ENCODE data around the gene EFCAB6. TPM values are rescaled to one million over a fixed set of nuclear protein-coding genes. Genes with fewer than 3 reads are reported as not detected.

EFCAB6 gene
- total and polyA plus RNA-seq, 9 of the 15 experiments (the other 6 are each of a cell fraction or from before 2014, with no cell fraction given), result 0.06 TPM; not detected in 8

GRCh38 chr22:43755011-43755410 is 57.1 kb downstream of the EFCAB6 start:
- TF ChIP-seq KAT2B (IDR thresholded peaks at IDR 0.05; ENCODE audit: low read depth, low read length) (no peak), ZNF778 (CRISPR knock-in tag; IDR thresholded peaks at IDR 0.05) (no peak), SIX5 (IDR thresholded peaks at IDR 0.05; ENCODE audit: borderline replicate concordance in 1 of 2, insufficient read depth in 1 of 2, low read depth in 1 of 2, low read length in 2 of 2) (no peak), ZBTB9 (CRISPR knock-in tag; IDR thresholded peaks at IDR 0.05) (no peak), GTF2A2 (tag; IDR thresholded peaks at IDR 0.05) (no peak), ARID3A (IDR thresholded peaks at IDR 0.05; ENCODE audit: borderline replicate concordance, low read depth, low read length) (no peak), ID3 (CRISPR knock-in tag; IDR thresholded peaks at IDR 0.05) (no peak), ID3 (tag; IDR thresholded peaks at IDR 0.05) (no peak), PKNOX1 (IDR thresholded peaks at IDR 0.05) (no peak), JUNB (CRISPR knock-in tag; conservative IDR thresholded peaks at IDR 0.05) (no peak), TEAD1 (CRISPR knock-in tag; IDR thresholded peaks at IDR 0.05) (no peak), ZNF551 (CRISPR knock-in tag; IDR thresholded peaks at IDR 0.05) (no peak), EZH2 (IDR thresholded peaks at IDR 0.05; ENCODE audit: borderline replicate concordance, low read depth, low read length) (no peak), SRSF3 (IDR thresholded peaks at IDR 0.05; ENCODE audit: insufficient read depth, low read length) (no peak), ZNF766 (CRISPR knock-in tag; conservative IDR thresholded peaks at IDR 0.05) (no peak)
- peaks cover 0 to 5% of the 10 kb centered on the region in 2 experiments; a peak in 1 of 5 replicates for H3K27me3 ChIP-seq (ENCODE audit: control insufficient read depth in 2 of 2, insufficient read depth in 2 of 2, low read length in 2 of 2)
- H4K20me1 ChIP-seq (replicated peaks; ENCODE audit: control insufficient read depth, insufficient read depth, low read length), result no peaks in the 10 kb centered on the region
- FAIRE-seq (no peak), DNase-seq (ENCODE audit: extremely low read depth in 1 of 4, low spot score in 3 of 4) (no peak), ATAC-seq (no peak)
- H2AFZ ChIP-seq (ENCODE audit: low read depth, low read length), result no peak overlapping the region
- no peaks in the 10 kb centered on the region for H3K36me3 ChIP-seq (ENCODE audit: control insufficient read depth, insufficient read depth, low read length)
- ChIA-PET POLR2A (no interaction called here), CTCF (ENCODE audit: low intra/inter-chr PET ratio) (no interaction called here)
- no peaks in the 10 kb centered on the region for H3K9me3 ChIP-seq (replicated peaks; ENCODE audit: control insufficient read depth, insufficient read depth, low read depth, low read length)
- no peak overlapping the region for H3K27ac ChIP-seq (ENCODE audit: extremely low read depth, low read depth, low read length)
- no peak overlapping the region for H3K9ac ChIP-seq (ENCODE audit: insufficient read depth in 1 of 2, low read depth in 2 of 2, low read length in 2 of 2)
- no peak overlapping the region for H3K4me3 ChIP-seq
- in situ Hi-C loops (cut with MboI), result no loop called here
- no TSS peak for BruUV-seq (replicated peaks)
- H3K9me1 ChIP-seq (ENCODE audit: control insufficient read depth, insufficient read depth, low read length), result no peaks in the 10 kb centered on the region
- intact Hi-C loops (cut with micrococcal nuclease), result no loop called here
- 0% methylated on average over 2 of the region's 2 CpGs for WGBS (ENCODE audit: insufficient coverage, low coverage, missing lambda C conversion rate)
- no peak overlapping the region for H3K4me2 ChIP-seq (ENCODE audit: insufficient read depth, low read length)
- H3K4me1 ChIP-seq (replicated peaks in 1 of 2; ENCODE audit: control insufficient read depth in 2 of 2, insufficient read depth in 2 of 2, low read length in 2 of 2), result no peaks in the 10 kb centered on the region
- no peaks in the 10 kb centered on the region for H3K79me2 ChIP-seq (ENCODE audit: control insufficient read depth, insufficient read depth, low read length)

All from K562 (cell line).